ENCODE measurements around the gene SRSF10.
"Not testable (repeated sequence)": the region's sequence is repeated elsewhere in the genome, so short reads cannot be mapped to it uniquely, and the experiment has no call there.

DNA sequence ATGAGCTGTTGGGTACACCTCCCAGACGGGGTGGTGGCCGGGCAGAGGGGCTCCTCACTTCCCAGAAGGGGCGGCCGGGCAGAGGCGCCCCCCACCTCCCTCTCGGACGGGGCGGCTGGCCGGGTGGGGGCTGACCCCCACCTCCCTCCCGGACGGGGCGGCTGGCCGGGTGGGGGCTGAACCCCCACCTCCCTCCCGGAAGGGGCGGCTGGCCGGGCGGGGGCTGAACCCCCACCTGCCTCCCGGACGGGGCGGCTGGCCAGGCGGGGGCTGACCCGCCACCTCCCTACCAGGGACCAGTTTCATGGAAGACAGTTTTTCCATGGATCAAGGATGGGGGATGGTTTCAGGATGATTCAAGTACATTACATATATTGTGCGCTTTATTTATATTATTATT, 6.9 kb upstream of the SRSF10 start:
- not testable (repeated sequence) for TF ChIP-seq ZNF70 (CRISPR knock-in tag; IDR thresholded peaks at IDR 0.05)
- TF ChIP-seq, protein P1, sequence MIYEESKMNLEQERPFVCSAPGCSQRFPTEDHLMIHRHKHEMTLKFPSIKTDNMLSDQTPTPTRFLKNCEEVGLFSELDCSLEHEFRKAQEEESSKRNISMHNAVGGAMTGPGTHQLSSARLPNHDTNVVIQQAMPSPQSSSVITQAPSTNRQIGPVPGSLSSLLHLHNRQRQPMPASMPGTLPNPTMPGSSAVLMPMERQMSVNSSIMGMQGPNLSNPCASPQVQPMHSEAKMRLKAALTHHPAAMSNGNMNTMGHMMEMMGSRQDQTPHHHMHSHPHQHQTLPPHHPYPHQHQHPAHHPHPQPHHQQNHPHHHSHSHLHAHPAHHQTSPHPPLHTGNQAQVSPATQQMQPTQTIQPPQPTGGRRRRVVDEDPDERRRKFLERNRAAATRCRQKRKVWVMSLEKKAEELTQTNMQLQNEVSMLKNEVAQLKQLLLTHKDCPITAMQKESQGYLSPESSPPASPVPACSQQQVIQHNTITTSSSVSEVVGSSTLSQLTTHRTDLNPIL (CRISPR knock-in tag; IDR thresholded peaks at IDR 0.05; ENCODE audit: low read depth), result not testable (repeated sequence)
